HL-60 (cell line): ENCODE measurements around the gene AQP6.

Experiments used
- SPI1 ChIP-seq: IDR thresholded peaks from 2 replicates; pipeline ENCODE4 v1.6.1; 2012; ENCODE audit warnings: low read depth, mild to moderate bottlenecking, borderline replicate concordance
- TF ChIP-seq, protein P1 (sequence below): IDR thresholded peaks from one replicate; pipeline ENCODE4 v1.5.1; 2011; ENCODE audit warnings: low read length, control low read depth, inconsistent platforms; ENCODE audit not compliant: insufficient read depth
- TF ChIP-seq, protein P2 (sequence below): IDR thresholded peaks from 2 replicates; pipeline ENCODE4 v1.6.1; 2012; ENCODE audit warnings: low read depth; ENCODE audit not compliant: insufficient replicate concordance

DNA sequence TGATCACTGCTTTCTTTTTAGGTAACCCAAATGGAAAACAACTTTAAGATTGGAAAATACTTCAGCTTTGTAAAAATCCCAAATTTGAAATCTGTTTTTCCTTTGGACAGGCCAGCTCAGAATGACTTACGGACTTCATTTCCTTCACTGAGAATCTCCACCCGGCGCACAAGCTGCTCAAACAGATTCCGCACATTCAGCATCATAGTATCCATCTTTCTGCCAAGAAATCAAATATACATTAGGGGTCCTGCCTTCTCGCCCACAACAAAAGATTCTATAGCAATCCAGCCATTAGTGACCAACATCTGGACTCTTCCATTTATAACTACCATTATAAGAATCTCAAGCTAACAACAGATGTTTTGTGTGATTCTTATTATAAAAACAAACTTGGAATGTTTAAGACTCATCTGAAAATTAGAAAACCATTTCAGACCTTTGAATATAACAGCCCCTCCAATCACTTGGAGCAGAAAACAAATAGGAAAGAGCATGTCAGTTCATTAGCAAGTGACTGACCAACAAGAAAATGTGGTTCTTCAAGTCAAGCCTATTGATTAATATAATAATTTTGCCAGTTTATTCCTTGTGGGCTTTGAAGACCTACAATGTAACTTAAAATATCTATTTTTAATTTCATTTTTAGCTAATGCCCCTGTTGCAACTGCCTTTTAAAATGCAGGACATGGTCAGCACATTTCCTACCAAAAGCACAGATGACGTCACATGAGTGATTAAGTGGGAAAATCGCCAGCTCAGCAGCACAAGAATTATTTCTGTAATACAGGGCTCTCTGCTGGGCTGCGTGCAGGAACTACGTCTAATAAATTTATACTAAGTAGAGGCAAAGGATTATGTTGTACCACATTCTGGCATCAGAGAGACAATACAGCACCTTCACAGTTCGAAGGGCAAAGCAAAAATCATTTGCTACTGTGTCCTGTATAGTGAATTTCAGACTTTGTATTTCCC, 44.0 kb downstream of the AQP6 start:
- TF ChIP-seq, protein P1, sequence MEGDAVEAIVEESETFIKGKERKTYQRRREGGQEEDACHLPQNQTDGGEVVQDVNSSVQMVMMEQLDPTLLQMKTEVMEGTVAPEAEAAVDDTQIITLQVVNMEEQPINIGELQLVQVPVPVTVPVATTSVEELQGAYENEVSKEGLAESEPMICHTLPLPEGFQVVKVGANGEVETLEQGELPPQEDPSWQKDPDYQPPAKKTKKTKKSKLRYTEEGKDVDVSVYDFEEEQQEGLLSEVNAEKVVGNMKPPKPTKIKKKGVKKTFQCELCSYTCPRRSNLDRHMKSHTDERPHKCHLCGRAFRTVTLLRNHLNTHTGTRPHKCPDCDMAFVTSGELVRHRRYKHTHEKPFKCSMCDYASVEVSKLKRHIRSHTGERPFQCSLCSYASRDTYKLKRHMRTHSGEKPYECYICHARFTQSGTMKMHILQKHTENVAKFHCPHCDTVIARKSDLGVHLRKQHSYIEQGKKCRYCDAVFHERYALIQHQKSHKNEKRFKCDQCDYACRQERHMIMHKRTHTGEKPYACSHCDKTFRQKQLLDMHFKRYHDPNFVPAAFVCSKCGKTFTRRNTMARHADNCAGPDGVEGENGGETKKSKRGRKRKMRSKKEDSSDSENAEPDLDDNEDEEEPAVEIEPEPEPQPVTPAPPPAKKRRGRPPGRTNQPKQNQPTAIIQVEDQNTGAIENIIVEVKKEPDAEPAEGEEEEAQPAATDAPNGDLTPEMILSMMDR, result no peak
- TF ChIP-seq SPI1, result no peak
- TF ChIP-seq, protein P2, sequence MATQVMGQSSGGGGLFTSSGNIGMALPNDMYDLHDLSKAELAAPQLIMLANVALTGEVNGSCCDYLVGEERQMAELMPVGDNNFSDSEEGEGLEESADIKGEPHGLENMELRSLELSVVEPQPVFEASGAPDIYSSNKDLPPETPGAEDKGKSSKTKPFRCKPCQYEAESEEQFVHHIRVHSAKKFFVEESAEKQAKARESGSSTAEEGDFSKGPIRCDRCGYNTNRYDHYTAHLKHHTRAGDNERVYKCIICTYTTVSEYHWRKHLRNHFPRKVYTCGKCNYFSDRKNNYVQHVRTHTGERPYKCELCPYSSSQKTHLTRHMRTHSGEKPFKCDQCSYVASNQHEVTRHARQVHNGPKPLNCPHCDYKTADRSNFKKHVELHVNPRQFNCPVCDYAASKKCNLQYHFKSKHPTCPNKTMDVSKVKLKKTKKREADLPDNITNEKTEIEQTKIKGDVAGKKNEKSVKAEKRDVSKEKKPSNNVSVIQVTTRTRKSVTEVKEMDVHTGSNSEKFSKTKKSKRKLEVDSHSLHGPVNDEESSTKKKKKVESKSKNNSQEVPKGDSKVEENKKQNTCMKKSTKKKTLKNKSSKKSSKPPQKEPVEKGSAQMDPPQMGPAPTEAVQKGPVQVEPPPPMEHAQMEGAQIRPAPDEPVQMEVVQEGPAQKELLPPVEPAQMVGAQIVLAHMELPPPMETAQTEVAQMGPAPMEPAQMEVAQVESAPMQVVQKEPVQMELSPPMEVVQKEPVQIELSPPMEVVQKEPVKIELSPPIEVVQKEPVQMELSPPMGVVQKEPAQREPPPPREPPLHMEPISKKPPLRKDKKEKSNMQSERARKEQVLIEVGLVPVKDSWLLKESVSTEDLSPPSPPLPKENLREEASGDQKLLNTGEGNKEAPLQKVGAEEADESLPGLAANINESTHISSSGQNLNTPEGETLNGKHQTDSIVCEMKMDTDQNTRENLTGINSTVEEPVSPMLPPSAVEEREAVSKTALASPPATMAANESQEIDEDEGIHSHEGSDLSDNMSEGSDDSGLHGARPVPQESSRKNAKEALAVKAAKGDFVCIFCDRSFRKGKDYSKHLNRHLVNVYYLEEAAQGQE, result no peak
